Lung (tissue), 12 donors: ENCODE data around the gene CHD6. TPM values are rescaled to one million over a fixed set of nuclear protein-coding genes. Genes with fewer than 3 reads are reported as not detected.

Experiments used
- ATAC-seq: fragments of 200-7000 bp; cut with Tn5 transposase; one replicate; pipeline ENCODE4 v1.9.1; 2020; ENCODE audit warnings: moderate number of reproducible peaks; ENCODE audit not compliant: insufficient read depth, low FRiP score
- DNase-seq, 3 donors: peaks; one replicate each; pipeline ENCODE4 v3.0.0-alpha.2; 2013 to 2017
- H3K27ac ChIP-seq, 2 donors: one replicate each; pipeline ENCODE4 v1.5.1; 2013; ENCODE audit warnings: mild to moderate bottlenecking in 2 of 2, moderate library complexity in 2 of 2, control low read depth in 1 of 2, inconsistent platforms in 1 of 2, low read depth in 1 of 2, low read length in 1 of 2
- H3K27me3 ChIP-seq, 3 donors: one replicate each; pipeline ENCODE4 v1.5.1; 2013; ENCODE audit warnings: low read length in 2 of 3; ENCODE audit not compliant: control insufficient read depth in 3 of 3, insufficient read depth in 3 of 3
- H3K36me3 ChIP-seq, 4 donors: one replicate each; pipeline ENCODE4 v1.5.1; 2013; ENCODE audit warnings: low read length in 4 of 4, mild to moderate bottlenecking in 1 of 4, moderate library complexity in 1 of 4; ENCODE audit not compliant: control insufficient read depth in 4 of 4, insufficient read depth in 4 of 4
- H3K4me1 ChIP-seq, 5 donors: one replicate each; pipeline ENCODE4 v1.5.1; 2013; ENCODE audit warnings: low read length in 5 of 5, mild to moderate bottlenecking in 2 of 5, moderate library complexity in 1 of 5; ENCODE audit not compliant: control insufficient read depth in 5 of 5, insufficient read depth in 5 of 5
- H3K4me3 ChIP-seq: one replicate; pipeline ENCODE4 v1.5.1; 2013; ENCODE audit warnings: mild to moderate bottlenecking, control low read depth, moderate library complexity
- H3K9ac ChIP-seq, 2 donors: one replicate each; pipeline ENCODE4 v1.5.1; 2013; ENCODE audit warnings: low read length in 2 of 2, control low read depth in 1 of 2; ENCODE audit not compliant: insufficient read depth in 1 of 2
- H3K9me3 ChIP-seq, 4 donors: one replicate each; pipeline ENCODE4 v1.5.1; 2013; ENCODE audit warnings: low read length in 3 of 4, mild to moderate bottlenecking in 1 of 4, moderate library complexity in 1 of 4; ENCODE audit not compliant: control insufficient read depth in 4 of 4, insufficient read depth in 3 of 4
- WGBS, 2 donors: extraction: QIAGEN DNeasy Blood & Tissue Kit; methylation state at CpG; one replicate each; pipeline ENCODE4 v1.1.7; 2013; 5-methylcytosine and 5-hydroxymethylcytosine counted together
- polyA plus RNA-seq, 2 donors: library from polyadenylated mRNA; stranded (reverse); fragments of 200-250 nt; gene quantifications; one replicate each; pipeline ENCODE4 v1.2.1, GENCODE V29; 2013
- total RNA-seq, 2 donors: library from RNA; depleted of rRNA in 1 of 2; stranded (reverse); fragments of >200 nt in 1 of 2; gene quantifications; one replicate each; pipeline ENCODE4 v1.2.1, GENCODE V29; 2014 to 2021
- TF ChIP-seq, protein P1 (sequence below): IDR thresholded peaks from 2 replicates; pipeline ENCODE4 v1.5.1; 2012; ENCODE audit warnings: mild to moderate bottlenecking; ENCODE audit errors: control extremely low read depth, extremely low read depth
- donor health status: control.
- donor health status: control.
- donor health status: Bipolar disorder and iron deficiency.
- donor health status: healthy.
- donor health status: DM: yes; HTN: yes; CAD: no.

CHD6 gene
- total and polyA plus RNA-seq, 4 donors: 5.0 to 95.3 (median 21.0) TPM

DNA sequence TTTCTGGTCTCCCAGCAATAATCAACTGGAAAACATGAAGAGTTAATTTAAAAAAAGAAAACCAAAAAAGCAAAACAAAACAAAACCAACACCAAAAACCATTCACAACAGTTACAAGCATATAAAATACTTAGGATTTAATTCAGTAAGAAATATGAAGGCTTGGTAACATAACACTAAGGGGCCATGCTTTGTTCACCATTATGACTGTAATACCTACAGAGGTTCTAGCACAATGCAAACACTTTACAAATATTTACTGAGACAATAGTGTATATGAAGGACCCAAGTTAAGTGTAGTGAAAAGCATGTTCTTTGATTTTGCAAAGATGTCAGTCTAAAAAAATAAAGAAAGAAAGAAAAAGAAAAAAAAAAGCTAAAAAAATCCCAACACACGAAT, 141.7 kb downstream of the CHD6 start:
- TF ChIP-seq, protein P1, sequence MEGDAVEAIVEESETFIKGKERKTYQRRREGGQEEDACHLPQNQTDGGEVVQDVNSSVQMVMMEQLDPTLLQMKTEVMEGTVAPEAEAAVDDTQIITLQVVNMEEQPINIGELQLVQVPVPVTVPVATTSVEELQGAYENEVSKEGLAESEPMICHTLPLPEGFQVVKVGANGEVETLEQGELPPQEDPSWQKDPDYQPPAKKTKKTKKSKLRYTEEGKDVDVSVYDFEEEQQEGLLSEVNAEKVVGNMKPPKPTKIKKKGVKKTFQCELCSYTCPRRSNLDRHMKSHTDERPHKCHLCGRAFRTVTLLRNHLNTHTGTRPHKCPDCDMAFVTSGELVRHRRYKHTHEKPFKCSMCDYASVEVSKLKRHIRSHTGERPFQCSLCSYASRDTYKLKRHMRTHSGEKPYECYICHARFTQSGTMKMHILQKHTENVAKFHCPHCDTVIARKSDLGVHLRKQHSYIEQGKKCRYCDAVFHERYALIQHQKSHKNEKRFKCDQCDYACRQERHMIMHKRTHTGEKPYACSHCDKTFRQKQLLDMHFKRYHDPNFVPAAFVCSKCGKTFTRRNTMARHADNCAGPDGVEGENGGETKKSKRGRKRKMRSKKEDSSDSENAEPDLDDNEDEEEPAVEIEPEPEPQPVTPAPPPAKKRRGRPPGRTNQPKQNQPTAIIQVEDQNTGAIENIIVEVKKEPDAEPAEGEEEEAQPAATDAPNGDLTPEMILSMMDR: no peak
- no peaks in the 10 kb centered on the region for H3K27me3 ChIP-seq
- peaks cover 2 to 23% (median 9%) of the 10 kb centered on the region in 5 donors for H3K4me1 ChIP-seq
- H3K36me3 ChIP-seq: peaks cover 7 to 36% (median 13%) of the 10 kb centered on the region in 4 donors
- H3K4me3 ChIP-seq: no peak overlapping the region
- no peak for ATAC-seq
- H3K9ac ChIP-seq: no peak overlapping the region
- no peaks in the 10 kb centered on the region for H3K9me3 ChIP-seq
- H3K27ac ChIP-seq: peak overlapping the region in 1 of 2 donors; percentile 1
- no peak for DNase-seq
- WGBS, 2 donors: 91 to 97% methylated on average over 1 of the region's 1 CpG

DNA sequence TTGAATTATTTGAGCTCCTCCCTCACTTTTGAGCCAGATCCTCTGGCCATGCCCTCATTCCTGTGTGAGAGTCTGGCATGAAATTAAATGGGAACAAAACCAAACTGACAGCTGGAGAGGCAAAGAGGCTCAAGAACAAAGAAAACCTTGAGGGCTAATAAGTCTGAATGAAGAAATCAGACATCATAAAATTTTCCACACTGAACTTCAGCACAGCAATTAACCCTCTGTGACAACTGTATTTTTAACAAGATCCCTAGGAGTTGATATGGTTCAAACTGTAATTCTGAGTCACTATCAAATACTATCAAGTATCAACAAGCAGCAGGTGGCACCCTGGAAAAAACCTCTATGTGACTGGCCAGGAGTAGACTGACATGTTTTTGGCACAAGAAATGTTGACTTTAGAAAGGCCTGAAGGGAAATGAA, 142.2 kb downstream of the CHD6 start:
- no peak for ATAC-seq
- Histone ChIP-seq H3K4me1 (peaks cover 2 to 24% (median 9%) of the 10 kb centered on the region in 5 donors), H3K27me3 (no peaks in the 10 kb centered on the region), H3K9ac (no peak overlapping the region), H3K9me3 (no peaks in the 10 kb centered on the region), H3K27ac (peak overlapping the region in 1 of 2 donors; percentile 1), H3K4me3 (no peak overlapping the region), H3K36me3 (peaks cover 7 to 36% (median 13%) of the 10 kb centered on the region in 4 donors)
- DNase-seq: peak; percentile 64 to 92 (median 91)
- TF ChIP-seq, protein P1: no peak

DNA sequence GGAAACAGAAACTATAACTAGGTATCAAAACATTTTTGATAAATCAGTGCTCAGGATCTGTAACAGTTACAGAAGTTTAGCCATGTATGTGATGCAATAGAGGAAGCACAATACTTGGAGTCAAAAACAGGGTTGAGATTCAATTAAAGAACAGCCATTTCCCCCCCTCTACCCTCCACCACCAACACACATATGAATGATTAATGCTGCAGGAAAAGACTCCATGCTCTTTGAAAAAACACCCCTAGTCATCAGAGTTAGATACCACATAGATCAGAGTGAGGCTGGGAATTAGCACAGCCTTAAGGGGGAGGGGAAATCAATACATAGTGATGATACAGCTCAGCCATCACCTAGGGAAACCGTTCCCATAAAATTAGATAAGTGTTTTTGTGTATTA, 142.7 kb downstream of the CHD6 start:
- Histone ChIP-seq H3K9me3 (no peaks in the 10 kb centered on the region), H3K9ac (no peak overlapping the region), H3K27me3 (no peaks in the 10 kb centered on the region), H3K4me3 (no peak overlapping the region), H3K4me1 (peaks cover 2 to 28% (median 9%) of the 10 kb centered on the region in 5 donors), H3K36me3 (peaks cover 7 to 37% (median 15%) of the 10 kb centered on the region in 4 donors), H3K27ac (peak overlapping the region in 1 of 2 donors; percentile 16)
- peak in 2 of 3 donors; percentile 36 to 53 for DNase-seq
- 63 to 86% methylated on average over 1 of the region's 1 CpG for WGBS, 2 donors
- ATAC-seq: no peak
- TF ChIP-seq, protein P1: no peak
